ENCODE measurements around the gene PLRG1.

The PLRG1 gene

DNA sequence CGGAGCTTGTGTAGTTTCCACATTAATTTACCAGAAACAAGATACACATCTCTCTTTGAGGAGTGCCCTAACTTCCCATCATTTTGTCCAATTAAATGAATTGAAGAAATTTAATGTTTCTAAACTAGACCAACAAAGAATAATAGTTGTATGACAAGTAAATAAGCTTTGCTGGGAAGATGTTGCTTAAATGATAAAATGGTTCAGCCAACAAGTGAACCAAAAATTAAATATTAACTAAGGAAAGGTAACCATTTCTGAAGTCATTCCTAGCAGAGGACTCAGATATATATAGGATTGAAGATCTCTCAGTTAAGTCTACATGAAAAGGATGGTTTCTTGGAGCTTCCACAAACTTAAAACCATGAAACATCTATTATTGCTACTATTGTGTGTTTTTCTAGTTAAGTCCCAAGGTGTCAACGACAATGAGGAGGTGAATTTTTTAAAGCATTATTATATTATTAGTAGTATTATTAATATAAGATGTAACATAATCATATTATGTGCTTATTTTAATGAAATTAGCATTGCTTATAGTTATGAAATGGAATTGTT is 12.6 kb upstream of the PLRG1 start, which contains the start of gene FGB:
FGB (plus strand) TSS at position 315 of the 558 bp plus-strand sequence; CDS start at position 323, 8 bp downstream.
- no peak for DNase-seq (ENCODE audit: extremely low read depth, low read depth)

DNA sequence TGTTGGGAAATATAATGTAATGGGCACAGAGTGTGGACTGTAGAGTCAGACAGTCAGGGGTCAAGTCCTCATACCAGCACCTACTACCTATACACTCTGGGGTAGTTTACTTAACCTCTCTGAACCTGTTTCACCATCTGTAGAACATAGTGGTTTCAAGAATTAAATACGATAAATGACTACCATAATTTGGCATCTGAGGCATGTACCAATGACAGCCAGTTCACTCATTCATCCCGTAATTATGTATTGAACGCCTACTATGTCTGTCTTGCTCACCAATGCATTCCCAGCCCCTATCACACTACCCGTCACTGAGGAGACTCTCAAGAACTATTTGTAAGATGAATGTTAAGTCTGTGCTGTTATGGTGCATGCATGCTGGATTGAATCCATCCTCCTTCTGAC is 10.6 kb upstream of the PLRG1 start:
- no peak overlapping the region for H3K4me3 ChIP-seq (replicated peaks; ENCODE audit: low read depth, low read length)
- TF ChIP-seq, protein P1, sequence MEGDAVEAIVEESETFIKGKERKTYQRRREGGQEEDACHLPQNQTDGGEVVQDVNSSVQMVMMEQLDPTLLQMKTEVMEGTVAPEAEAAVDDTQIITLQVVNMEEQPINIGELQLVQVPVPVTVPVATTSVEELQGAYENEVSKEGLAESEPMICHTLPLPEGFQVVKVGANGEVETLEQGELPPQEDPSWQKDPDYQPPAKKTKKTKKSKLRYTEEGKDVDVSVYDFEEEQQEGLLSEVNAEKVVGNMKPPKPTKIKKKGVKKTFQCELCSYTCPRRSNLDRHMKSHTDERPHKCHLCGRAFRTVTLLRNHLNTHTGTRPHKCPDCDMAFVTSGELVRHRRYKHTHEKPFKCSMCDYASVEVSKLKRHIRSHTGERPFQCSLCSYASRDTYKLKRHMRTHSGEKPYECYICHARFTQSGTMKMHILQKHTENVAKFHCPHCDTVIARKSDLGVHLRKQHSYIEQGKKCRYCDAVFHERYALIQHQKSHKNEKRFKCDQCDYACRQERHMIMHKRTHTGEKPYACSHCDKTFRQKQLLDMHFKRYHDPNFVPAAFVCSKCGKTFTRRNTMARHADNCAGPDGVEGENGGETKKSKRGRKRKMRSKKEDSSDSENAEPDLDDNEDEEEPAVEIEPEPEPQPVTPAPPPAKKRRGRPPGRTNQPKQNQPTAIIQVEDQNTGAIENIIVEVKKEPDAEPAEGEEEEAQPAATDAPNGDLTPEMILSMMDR (IDR thresholded peaks at IDR 0.05; ENCODE audit: low read depth, low read length, missing control alignments), result no peak

More for the DNA sequence above, 12.6 kb upstream of the PLRG1 start, which contains the start of gene FGB:
- TF ChIP-seq, protein P1 (IDR thresholded peaks at IDR 0.05; ENCODE audit: low read depth, low read length, missing control alignments), result no peak
- no peak within 1 kb of the TSS for H3K4me3 ChIP-seq (replicated peaks; ENCODE audit: low read depth, low read length)

GRCh38 chr4:154560419-154560801 is 10.2 kb upstream of the PLRG1 start:
- TF ChIP-seq, protein P1 (IDR thresholded peaks at IDR 0.05; ENCODE audit: low read depth, low read length, missing control alignments), result no peak
- no peak for DNase-seq (ENCODE audit: extremely low read depth, low read depth)

More for the DNA sequence above, 10.6 kb upstream of the PLRG1 start:
- no peak for DNase-seq (ENCODE audit: extremely low read depth, low read depth)

DNA sequence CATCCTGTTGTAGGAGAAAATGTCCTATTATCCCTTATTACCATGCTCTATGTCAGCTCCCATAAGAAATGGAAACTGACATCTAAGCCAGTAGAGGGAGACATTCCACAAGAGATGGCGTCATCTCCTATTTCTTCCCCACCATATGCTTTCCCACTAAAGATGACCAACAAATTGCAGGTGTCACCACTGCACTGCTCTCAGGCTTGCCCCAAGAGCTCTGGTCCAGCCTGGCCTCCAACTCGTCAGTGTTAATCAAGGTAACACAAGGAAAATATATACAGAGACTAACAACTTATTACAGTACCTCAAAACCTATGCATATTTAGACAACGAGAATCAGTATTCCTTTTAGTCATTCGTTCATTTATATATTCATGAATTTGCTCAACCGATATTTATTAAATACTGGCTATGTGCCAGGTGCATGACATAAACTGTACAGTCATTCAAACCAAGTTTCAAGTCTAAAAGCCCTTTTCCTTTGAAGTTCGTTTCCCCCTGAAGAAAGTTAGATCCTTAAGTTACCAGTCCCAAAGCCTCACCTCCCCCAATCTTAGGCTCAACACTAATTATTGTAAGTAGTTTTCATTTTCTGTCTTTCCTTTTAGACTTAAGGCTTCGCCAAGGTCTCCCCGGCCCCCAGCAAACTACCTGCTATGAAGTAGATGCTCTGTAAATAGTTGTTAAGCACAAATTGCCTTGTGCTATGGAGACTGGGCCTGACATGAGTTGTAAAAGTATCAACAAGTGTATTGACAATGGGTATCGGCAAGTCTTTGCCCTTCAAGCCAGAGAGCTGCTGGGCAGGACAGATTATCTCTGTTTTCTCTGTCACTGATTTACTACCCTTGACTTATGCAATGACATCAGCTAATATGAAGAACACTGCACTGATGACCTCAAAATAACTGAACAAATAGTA is 9.6 kb upstream of the PLRG1 start:
- DNase-seq (ENCODE audit: extremely low read depth, low read depth), result peak; percentile 54
- H3K4me3 ChIP-seq (replicated peaks; ENCODE audit: low read depth, low read length), result no peak overlapping the region
- TF ChIP-seq, protein P1 (IDR thresholded peaks at IDR 0.05; ENCODE audit: low read depth, low read length, missing control alignments), result peak; percentile 49

More at GRCh38 chr4:154560419-154560801, 10.2 kb upstream of the PLRG1 start:
- H3K4me3 ChIP-seq (replicated peaks; ENCODE audit: low read depth, low read length), result no peak overlapping the region

- no peak overlapping the region for H3K4me3 ChIP-seq (replicated peaks; ENCODE audit: low read depth, low read length)
- DNase-seq (ENCODE audit: extremely low read depth, low read depth), result no peak
- TF ChIP-seq, protein P1 (IDR thresholded peaks at IDR 0.05; ENCODE audit: low read depth, low read length, missing control alignments), result no peak
These were observed 8.9 kb upstream of the PLRG1 start for GRCh38 chr4:154559141-154559493.

DNA sequence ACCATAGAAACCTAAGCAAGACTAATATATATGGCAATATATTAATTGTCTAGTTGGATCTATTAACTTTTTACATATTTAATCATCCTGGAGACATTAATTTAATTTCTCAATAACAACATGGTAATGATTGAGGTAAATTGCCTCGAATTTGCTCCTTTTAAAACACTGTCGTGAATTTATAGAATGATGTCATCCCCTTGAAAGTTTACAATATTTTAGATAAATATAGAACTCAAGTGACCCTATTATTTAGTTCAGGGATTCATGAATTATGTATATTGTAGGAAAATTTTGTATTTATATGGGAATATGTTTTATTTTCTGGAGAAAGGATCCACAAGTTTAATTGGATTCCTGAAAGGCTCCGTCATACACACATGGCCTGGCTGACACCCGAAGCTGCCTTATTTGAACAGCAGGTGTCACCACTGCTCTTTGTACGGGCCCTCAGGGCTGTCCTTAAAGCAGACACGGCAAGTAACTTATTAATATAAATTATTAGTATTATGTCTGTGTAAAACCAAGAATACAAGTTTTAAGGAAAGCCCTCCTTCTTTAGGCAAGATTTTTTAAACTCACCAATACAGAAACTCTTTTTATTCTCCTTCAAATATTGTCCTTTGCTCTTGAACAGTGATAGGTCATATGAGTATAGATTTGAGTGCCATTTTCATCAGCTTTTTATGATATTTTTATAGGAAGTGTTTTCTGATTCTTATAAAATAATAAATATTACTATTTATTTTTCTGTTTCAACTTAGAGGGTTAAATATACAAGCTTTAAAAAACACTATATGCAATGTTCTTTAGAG is 1.9 kb upstream of the PLRG1 start:
- DNase-seq (ENCODE audit: extremely low read depth, low read depth), result peak; percentile 44
- TF ChIP-seq, protein P1 (IDR thresholded peaks at IDR 0.05; ENCODE audit: low read depth, low read length, missing control alignments), result peak; percentile 68
- H3K4me3 ChIP-seq (replicated peaks; ENCODE audit: low read depth, low read length), result no peak overlapping the region

All from HFF-Myc (cell line).